ENCODE results near the gene CD300A.

DNA sequence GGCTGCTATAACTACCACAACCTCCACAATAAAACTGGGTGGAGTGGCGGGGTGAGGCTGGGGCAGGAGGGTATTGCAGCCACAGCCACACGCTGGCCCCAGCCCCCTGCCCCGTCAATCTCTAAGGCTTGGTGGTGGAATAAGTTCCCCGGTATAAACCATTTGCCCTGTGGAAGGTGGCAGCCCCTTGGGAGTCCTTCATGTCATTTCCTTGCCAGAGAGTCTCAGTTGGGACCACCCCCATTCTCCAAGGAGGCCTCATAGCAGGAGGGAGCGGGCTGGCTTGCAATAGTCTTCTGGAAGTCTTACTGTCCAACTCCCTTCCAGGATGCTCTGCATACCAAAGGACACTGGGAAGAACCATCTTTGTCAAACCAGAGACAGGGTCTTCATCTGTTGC lies 19.4 kb downstream of the CD300A start:
- TF ChIP-seq, protein P1, sequence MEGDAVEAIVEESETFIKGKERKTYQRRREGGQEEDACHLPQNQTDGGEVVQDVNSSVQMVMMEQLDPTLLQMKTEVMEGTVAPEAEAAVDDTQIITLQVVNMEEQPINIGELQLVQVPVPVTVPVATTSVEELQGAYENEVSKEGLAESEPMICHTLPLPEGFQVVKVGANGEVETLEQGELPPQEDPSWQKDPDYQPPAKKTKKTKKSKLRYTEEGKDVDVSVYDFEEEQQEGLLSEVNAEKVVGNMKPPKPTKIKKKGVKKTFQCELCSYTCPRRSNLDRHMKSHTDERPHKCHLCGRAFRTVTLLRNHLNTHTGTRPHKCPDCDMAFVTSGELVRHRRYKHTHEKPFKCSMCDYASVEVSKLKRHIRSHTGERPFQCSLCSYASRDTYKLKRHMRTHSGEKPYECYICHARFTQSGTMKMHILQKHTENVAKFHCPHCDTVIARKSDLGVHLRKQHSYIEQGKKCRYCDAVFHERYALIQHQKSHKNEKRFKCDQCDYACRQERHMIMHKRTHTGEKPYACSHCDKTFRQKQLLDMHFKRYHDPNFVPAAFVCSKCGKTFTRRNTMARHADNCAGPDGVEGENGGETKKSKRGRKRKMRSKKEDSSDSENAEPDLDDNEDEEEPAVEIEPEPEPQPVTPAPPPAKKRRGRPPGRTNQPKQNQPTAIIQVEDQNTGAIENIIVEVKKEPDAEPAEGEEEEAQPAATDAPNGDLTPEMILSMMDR (conservative IDR thresholded peaks at IDR 0.05 in 1 of 2, IDR thresholded peaks at IDR 0.05 in 1 of 2; ENCODE audit: low read depth in 1 of 2, low read length in 2 of 2), result no peak
- TF ChIP-seq EZH2 (IDR thresholded peaks at IDR 0.05; ENCODE audit: low read length, missing control alignments), result no peak
